Prostate gland (tissue), 1 donor: ENCODE measurements around the gene RWDD3.

ENCODE experiments used
- POLR2A ChIP-seq: fragments of 450-650 bp; IDR thresholded peaks from one replicate; pipeline ENCODE4 v1.6.1; 2016; ENCODE audit warnings: antibody characterized with exemption, mild to moderate bottlenecking
- POLR2AphosphoS5 ChIP-seq: sonication (generic); formaldehyde crosslinking; IDR thresholded peaks from one replicate; pipeline ENCODE4 v1.6.1; 2017; ENCODE audit warnings: antibody characterized with exemption

GRCh38 chr1:95222629-95223028 lies 11.4 kb upstream of the RWDD3 start:
- TF ChIP-seq POLR2AphosphoS5 (no peak), POLR2A (no peak)
